H9 (cell line): ENCODE results near the gene RPL28. TPM values are rescaled to one million over a fixed set of nuclear protein-coding genes. Genes with fewer than 3 reads are reported as not detected.

ENCODE experiments used
- DNase-seq: peaks from one replicate; pipeline ENCODE4 v3.0.0-alpha.2; 2017
- H2AFZ ChIP-seq: one replicate; pipeline ENCODE4 v1.6.1; 2013; ENCODE audit warnings: mild to moderate bottlenecking, low read length, control low read depth, moderate library complexity
- H2AK5ac ChIP-seq: 2 replicates; pipeline ENCODE4 v1.6.1; 2013; ENCODE audit warnings: low read length, control low read depth, mixed read lengths; ENCODE audit not compliant: insufficient read length
- H2BK120ac ChIP-seq: one replicate; pipeline ENCODE4 v1.6.1; 2013; ENCODE audit warnings: low read depth, mild to moderate bottlenecking, low read length, control low read depth, inconsistent platforms; ENCODE audit not compliant: poor library complexity, severe bottlenecking
- H2BK12ac ChIP-seq: 2 replicates; pipeline ENCODE4 v1.6.1; 2013; ENCODE audit warnings: low read length, control low read depth, mixed read lengths, low read depth; ENCODE audit not compliant: insufficient read length
- H2BK15ac ChIP-seq: 2 replicates; pipeline ENCODE4 v1.6.1; 2013; ENCODE audit warnings: low read depth, low read length, control low read depth
- H2BK20ac ChIP-seq: one replicate; pipeline ENCODE4 v1.6.1; 2013; ENCODE audit warnings: low read depth, mild to moderate bottlenecking, low read length, control low read depth, inconsistent platforms; ENCODE audit not compliant: poor library complexity, severe bottlenecking
- H2BK5ac ChIP-seq: 2 replicates; pipeline ENCODE4 v1.6.1; 2013; ENCODE audit warnings: low read length, control low read depth, mixed read lengths; ENCODE audit not compliant: insufficient read length
- H3K14ac ChIP-seq: 2 replicates; pipeline ENCODE4 v1.6.1; 2013; ENCODE audit warnings: low read length, control low read depth; ENCODE audit not compliant: insufficient read depth
- H3K18ac ChIP-seq: 2 replicates; pipeline ENCODE4 v1.6.1; 2013; ENCODE audit warnings: low read depth, mild to moderate bottlenecking, mixed read lengths, low read length, control low read depth; ENCODE audit not compliant: insufficient read length
- H3K23ac ChIP-seq: 2 replicates; pipeline ENCODE4 v1.6.1; 2013; ENCODE audit warnings: low read length, control low read depth, mixed read lengths, low read depth; ENCODE audit not compliant: insufficient read length
- H3K23me2 ChIP-seq: 2 replicates; pipeline ENCODE4 v1.6.1; 2013; ENCODE audit warnings: low read depth, mild to moderate bottlenecking, mixed read lengths, low read length, control low read depth; ENCODE audit not compliant: insufficient read length, poor library complexity, severe bottlenecking
- H3K27ac ChIP-seq: 2 replicates; pipeline ENCODE4 v1.5.1; 2013; ENCODE audit warnings: low read length, control low read depth, mixed read lengths, low read depth; ENCODE audit not compliant: insufficient read length
- H3K27me3 ChIP-seq: 2 replicates; pipeline ENCODE4 v1.6.1; 2013; ENCODE audit warnings: low read length, control low read depth, inconsistent platforms; ENCODE audit not compliant: insufficient read depth
- H3K4ac ChIP-seq: 2 replicates; pipeline ENCODE4 v1.6.1; 2013; ENCODE audit warnings: low read depth, mild to moderate bottlenecking, control low read depth, inconsistent platforms, low read length, moderate library complexity
- H3K4me1 ChIP-seq: 2 replicates; pipeline ENCODE4 v1.6.1; 2013; ENCODE audit warnings: low read length, control low read depth, inconsistent platforms; ENCODE audit not compliant: insufficient read depth
- H3K4me2 ChIP-seq: 2 replicates; pipeline ENCODE4 v1.6.1; 2013; ENCODE audit warnings: low read length, control low read depth, mixed read lengths; ENCODE audit not compliant: insufficient read length, insufficient read depth
- H3K56ac ChIP-seq: 2 replicates; pipeline ENCODE4 v1.6.1; 2013; ENCODE audit warnings: low read depth, mild to moderate bottlenecking, mixed read lengths, low read length, control low read depth; ENCODE audit not compliant: insufficient read length
- H3K79me1 ChIP-seq: 2 replicates; pipeline ENCODE4 v1.6.1; 2013; ENCODE audit warnings: low read depth, mild to moderate bottlenecking, moderate library complexity, low read length, control low read depth, inconsistent platforms; ENCODE audit not compliant: insufficient read depth, poor library complexity, severe bottlenecking
- H3K79me2 ChIP-seq: 2 replicates; pipeline ENCODE4 v1.6.1; 2013; ENCODE audit warnings: low read length, control low read depth, inconsistent platforms; ENCODE audit not compliant: insufficient read depth
- H3K9ac ChIP-seq: 2 replicates; pipeline ENCODE4 v1.6.1; 2013; ENCODE audit warnings: low read length, control low read depth, mixed read lengths; ENCODE audit not compliant: insufficient read length; ENCODE audit errors: extremely low read depth
- H3K9me3 ChIP-seq: one replicate; pipeline ENCODE4 v1.6.1; 2013; ENCODE audit warnings: low read depth, low read length, inconsistent platforms; ENCODE audit not compliant: control insufficient read depth
- H3T11ph ChIP-seq: one replicate; pipeline ENCODE4 v1.6.1; 2013; ENCODE audit warnings: mild to moderate bottlenecking, low read length, control low read depth, inconsistent platforms
- H4K20me1 ChIP-seq: one replicate; pipeline ENCODE4 v1.6.1; 2013; ENCODE audit not compliant: control insufficient read depth, insufficient read length, insufficient read depth
- H4K5ac ChIP-seq: 2 replicates; pipeline ENCODE4 v1.6.1; 2013; ENCODE audit warnings: low read depth, mild to moderate bottlenecking, mixed read lengths, low read length, control low read depth; ENCODE audit not compliant: insufficient read length
- H4K8ac ChIP-seq: replicated peaks from 2 replicates; pipeline ENCODE4 v1.6.1; 2013; ENCODE audit warnings: low read length, control low read depth, mixed read lengths, low read depth; ENCODE audit not compliant: insufficient read length
- H4K91ac ChIP-seq: 2 replicates; pipeline ENCODE4 v1.6.1; 2013; ENCODE audit warnings: low read depth, mild to moderate bottlenecking, moderate library complexity, mixed read lengths, low read length, control low read depth; ENCODE audit not compliant: insufficient read length
- H3K27ac Mint-ChIP-seq, 3 experiments: 2 replicates in 2 of 3; 3 replicates in 1 of 3; pipeline ENCODE4 v1.8.0; 2020 to 2021; ENCODE audit warnings: mixed read lengths in 3 of 3, mild to moderate bottlenecking in 1 of 3, moderate library complexity in 1 of 3
- H3K27me3 Mint-ChIP-seq: 2 replicates; pipeline ENCODE4 v1.8.0; 2021; ENCODE audit warnings: low read depth, mild to moderate bottlenecking, moderate library complexity, mixed read lengths
- H3K36me3 Mint-ChIP-seq, 3 experiments: 2 replicates in 2 of 3; 3 replicates in 1 of 3; pipeline ENCODE4 v1.8.0; 2020 to 2021; ENCODE audit warnings: low read depth in 3 of 3, mixed read lengths in 3 of 3; ENCODE audit not compliant: insufficient read depth in 1 of 3
- H3K4me1 Mint-ChIP-seq, 2 experiments: 2 replicates each; pipeline ENCODE4 v1.8.0; 2020; ENCODE audit warnings: mixed read lengths in 2 of 2
- H3K4me3 Mint-ChIP-seq, 2 experiments: 2 replicates in 1 of 2; 3 replicates in 1 of 2; pipeline ENCODE4 v1.8.0; 2020 to 2021; ENCODE audit warnings: mild to moderate bottlenecking in 2 of 2, mixed read lengths in 2 of 2, moderate library complexity in 1 of 2
- H3K9me3 Mint-ChIP-seq, 2 experiments: 2 replicates in 1 of 2; 3 replicates in 1 of 2; pipeline ENCODE4 v1.8.0; 2020; ENCODE audit warnings: mild to moderate bottlenecking in 2 of 2, mixed read lengths in 2 of 2, moderate library complexity in 1 of 2
- CTCF ChIP-seq: fragments of 200-600 bp; sonication (generic); conservative IDR thresholded peaks from 3 replicates; pipeline ENCODE4 v1.8.0; 2021; ENCODE audit warnings: antibody characterized with exemption, mild to moderate bottlenecking
- WGBS: extraction: QIAGEN DNeasy Blood & Tissue Kit; methylation state at CpG from one replicate; pipeline ENCODE4 v1.1.7; 2013; ENCODE audit warnings: missing lambda C conversion rate, low lambda C conversion rate, mixed read lengths; ENCODE audit not compliant: insufficient read length; ENCODE audit errors: extremely low coverage; 5-methylcytosine and 5-hydroxymethylcytosine counted together
- total RNA-seq: library from RNA; stranded (reverse); gene quantifications from 2 replicates; pipeline ENCODE4 v1.2.1, GENCODE V29; 2021

Gene RPL28
- total RNA-seq, 1 experiment from 2014 or later = 2,076 TPM

GRCh38 chr19:55419103-55419502 lies 33.4 kb downstream of the RPL28 start:
- Histone ChIP-seq H2BK12ac (no peak overlapping the region), H3K27me3 (no peaks in the 10 kb centered on the region), H3K4me2 (no peak overlapping the region), H3K79me2 (no peaks in the 10 kb centered on the region), H2AK5ac (no peak overlapping the region), H3K23me2 (no peaks in the 10 kb centered on the region), H2BK120ac (no peak overlapping the region), H4K8ac (no peak overlapping the region), H3T11ph (no peak overlapping the region), H2BK15ac (no peak overlapping the region), H3K4me1 (peaks cover 3% of the 10 kb centered on the region), H3K79me1 (no peaks in the 10 kb centered on the region), H3K4ac (no peak overlapping the region), H3K14ac (no peak overlapping the region), H4K20me1 (no peaks in the 10 kb centered on the region), H2BK20ac (no peak overlapping the region), H2BK5ac (no peak overlapping the region), H3K23ac (no peak overlapping the region), H3K56ac (no peak overlapping the region), H3K9ac (no peak overlapping the region), H4K91ac (no peak overlapping the region), H3K27ac (no peak overlapping the region), H3K9me3 (no peaks in the 10 kb centered on the region), H2AFZ (no peak overlapping the region), H4K5ac (no peak overlapping the region), H3K18ac (no peak overlapping the region)
- no CpG with 5 or more reads among the region's 5 CpGs for WGBS
- no peak for DNase-seq
- Mint-ChIP-seq H3K36me3 (no peaks in the 10 kb centered on the region), H3K4me3 (no peak overlapping the region), H3K27ac (no peak overlapping the region), H3K4me1 (peaks cover 2 to 10% of the 10 kb centered on the region in 2 experiments), H3K9me3 (peaks cover 0 to 6% of the 10 kb centered on the region in 2 experiments; a peak in 1 of 5 replicates), H3K27me3 (peaks cover 38% of the 10 kb centered on the region)
- no peak for TF ChIP-seq CTCF
